ENCODE data around the gene TUBB3.

GRCh38 chr16:89944773-89945172, 21.6 kb downstream of the TUBB3 start:
- TF ChIP-seq POLR2A (IDR thresholded peaks at IDR 0.05), result no peak
- TF ChIP-seq CTCF (IDR thresholded peaks at IDR 0.05), result no peak
